Tibial artery (tissue), 4 donors: ENCODE measurements around the gene YIF1A.
"Not testable (repeated sequence)": the region's sequence is repeated elsewhere in the genome, so short reads cannot be mapped to it uniquely, and the experiment has no call there.

Experiments
- DNase-seq, 2 donors: peaks; one replicate each; pipeline ENCODE4 v3.0.0-alpha.2; 2019
- H3K27ac ChIP-seq, 2 donors: fragments of 200-600 bp; sonication (generic) in 1 of 2; 1 replicate in 1 of 2; 2 replicates in 1 of 2; pipeline ENCODE4 v1.5.1; 2018 to 2019; ENCODE audit warnings: mild to moderate bottlenecking in 1 of 2
- H3K27me3 ChIP-seq, 2 donors: fragments of 200-600 bp; sonication (generic) in 1 of 2; one replicate each; pipeline versions ENCODE4 v1.5.1 to v1.6.0; 2016 to 2019
- H3K36me3 ChIP-seq, 3 donors: fragments of 200-600 bp; sonication (generic) in 2 of 3; one replicate each; pipeline ENCODE4 v1.5.1; 2016 to 2019; ENCODE audit warnings: mild to moderate bottlenecking in 2 of 3
- H3K4me1 ChIP-seq, 4 donors: fragments of 200-600 bp; sonication (generic) in 2 of 4; 1 replicate in 3 of 4; 2 replicates in 1 of 4; pipeline ENCODE4 v1.5.1; 2016 to 2019
- H3K4me3 ChIP-seq, 2 donors: fragments of 200-600 bp; sonication (generic) in 1 of 2; 1 replicate in 1 of 2; 2 replicates in 1 of 2; pipeline ENCODE4 v1.5.1; 2018 to 2019; ENCODE audit warnings: mild to moderate bottlenecking in 2 of 2
- H3K9me3 ChIP-seq, 3 donors: fragments of 200-600 bp; sonication (generic) in 1 of 3; one replicate each; pipeline ENCODE4 v1.5.1; 2016 to 2019
- CTCF ChIP-seq, 2 experiments: fragments of 200-600 bp in 1 of 2; fragments of 450-650 bp in 1 of 2; IDR thresholded peaks; one replicate each; pipeline ENCODE4 v1.5.1; 2017 to 2019; ENCODE audit warnings: antibody characterized with exemption in 2 of 2, mild to moderate bottlenecking in 1 of 2, moderate library complexity in 1 of 2
- intact Hi-C: fragments of 100-400 bp; cut with DNase I; formaldehyde crosslinking; loops from one replicate; pipeline ENCODE4 v1.15.0; 2023; ENCODE audit warnings: low total_unique reads

YIF1A gene

GRCh38 chr11:66314186-66314501 lies 25.2 kb upstream of the YIF1A start:
- intact Hi-C loops, result loop anchor here (5.0 kb wide), 2 partner anchors 33 to 73 kb away; partner anchors contain the start of genes B4GAT1 and BRMS1
- H3K27ac ChIP-seq, result peak overlapping the region; percentile 57 to 69
- peaks cover 0 to 44% of the 10 kb centered on the region in 2 donors for H3K27me3 ChIP-seq
- peak overlapping the region in 1 of 2 donors; percentile 58 for H3K4me3 ChIP-seq
- TF ChIP-seq CTCF (IDR thresholded peaks at IDR 0.05), result no peak
- no peak for DNase-seq
- peaks cover 0 to 50% (median 35%) of the 10 kb centered on the region in 4 donors for H3K4me1 ChIP-seq
- H3K9me3 ChIP-seq, result no peaks in the 10 kb centered on the region
- no peaks in the 10 kb centered on the region for H3K36me3 ChIP-seq

GRCh38 chr11:66313321-66314185 lies 24.6 kb upstream of the YIF1A start:
- H3K36me3 ChIP-seq, result no peaks in the 10 kb centered on the region
- H3K4me1 ChIP-seq, result peaks cover 0 to 44% (median 35%) of the 10 kb centered on the region in 4 donors
- peaks cover 0 to 44% of the 10 kb centered on the region in 2 donors for H3K27me3 ChIP-seq
- intact Hi-C loops, result loop anchor here (5.0 kb wide), 2 partner anchors 34 to 74 kb away; partner anchors contain the start of genes B4GAT1 and BRMS1
- no peaks in the 10 kb centered on the region for H3K9me3 ChIP-seq
- TF ChIP-seq CTCF (IDR thresholded peaks at IDR 0.05), result no peak
- H3K27ac ChIP-seq, result peak overlapping the region; percentile 57 to 69
- H3K4me3 ChIP-seq, result peak overlapping the region; percentile 49 to 58
- DNase-seq, result no peak

GRCh38 chr11:66312549-66313320 lies 23.8 kb upstream of the YIF1A start:
- no peak for TF ChIP-seq CTCF (IDR thresholded peaks at IDR 0.05)

GRCh38 chr11:66311965-66312548 lies 23.1 kb upstream of the YIF1A start:
- H3K36me3 ChIP-seq, result no peaks in the 10 kb centered on the region
- peak overlapping the region; percentile 49 to 58 for H3K4me3 ChIP-seq
- H3K9me3 ChIP-seq, result no peaks in the 10 kb centered on the region
- DNase-seq, result peak; percentile 91 to 95
- H3K27me3 ChIP-seq, result peaks cover 0 to 33% of the 10 kb centered on the region in 2 donors
- H3K27ac ChIP-seq, result peak overlapping the region; percentile 45 to 67
- H3K4me1 ChIP-seq, result peaks cover 0 to 30% (median 24%) of the 10 kb centered on the region in 4 donors
- intact Hi-C loops, result loop anchor here (5.0 kb wide), 2 partner anchors 35 to 75 kb away; partner anchors contain the start of genes B4GAT1 and BRMS1
- peak; percentile 89 to 92 for TF ChIP-seq CTCF (IDR thresholded peaks at IDR 0.05)

More at GRCh38 chr11:66312549-66313320, 23.8 kb upstream of the YIF1A start:
- Histone ChIP-seq H3K27ac (peak overlapping the region; percentile 57 to 69), H3K27me3 (peaks cover 0 to 39% of the 10 kb centered on the region in 2 donors), H3K9me3 (no peaks in the 10 kb centered on the region), H3K4me1 (peaks cover 0 to 37% (median 31%) of the 10 kb centered on the region in 4 donors), H3K4me3 (peak overlapping the region; percentile 49 to 58), H3K36me3 (no peaks in the 10 kb centered on the region)
- intact Hi-C loops, result loop anchor here (5.0 kb wide), 2 partner anchors 35 to 75 kb away; partner anchors contain the start of genes B4GAT1 and BRMS1
- DNase-seq, result peak; percentile 99

GRCh38 chr11:66311470-66311964 lies 22.6 kb upstream of the YIF1A start:
- no peaks in the 10 kb centered on the region for H3K9me3 ChIP-seq
- intact Hi-C loops, result loop anchor here (5.0 kb wide), 2 partner anchors 36 to 76 kb away; partner anchors contain the start of genes B4GAT1 and BRMS1
- peak overlapping the region; percentile 49 to 58 for H3K4me3 ChIP-seq
- H3K36me3 ChIP-seq, result no peaks in the 10 kb centered on the region
- H3K27me3 ChIP-seq, result peaks cover 0 to 28% of the 10 kb centered on the region in 2 donors
- TF ChIP-seq CTCF (IDR thresholded peaks at IDR 0.05), result no peak
- H3K27ac ChIP-seq, result peak overlapping the region; percentile 45 to 67
- no peak for DNase-seq
- peaks cover 0 to 25% (median 18%) of the 10 kb centered on the region in 4 donors for H3K4me1 ChIP-seq

GRCh38 chr11:66310803-66311440 lies 22.0 kb upstream of the YIF1A start:
- not testable (repeated sequence) for DNase-seq, H3K36me3 ChIP-seq, H3K4me3 ChIP-seq, H3K27ac ChIP-seq, H3K9me3 ChIP-seq
- peaks cover 0 to 19% (median 12%) of the 10 kb centered on the region in 4 donors for H3K4me1 ChIP-seq
- peaks cover 0 to 22% of the 10 kb centered on the region in 2 donors for H3K27me3 ChIP-seq
- intact Hi-C loops, result loop anchor here (1.0 to 5.0 kb wide), 3 partner anchors 17 to 76 kb away; partner anchors contain the start of genes B4GAT1 and BRMS1
